Small intestine (tissue), 7 donors: ENCODE data around the gene CA6. TPM values are rescaled to one million over a fixed set of nuclear protein-coding genes. Genes with fewer than 3 reads are reported as not detected.
"Not testable (repeated sequence)": the region's sequence is repeated elsewhere in the genome, so short reads cannot be mapped to it uniquely, and the experiment has no call there.

Experiments used
- DNase-seq, 2 donors: peaks; one replicate each; pipeline versions ENCODE4 v3.0.0 to v3.0.0-alpha.2; 2013
- FAIRE-seq: peaks from 2 replicates; lab custom pipeline; 2012; peaks lifted over from hg19 to GRCh38; lab: Jason Lieb, UNC
- H3K27ac ChIP-seq, 3 donors: one replicate each; pipeline ENCODE4 v1.5.1; 2013; ENCODE audit warnings: low read length in 2 of 3, mild to moderate bottlenecking in 2 of 3, control low read depth in 1 of 3, inconsistent platforms in 1 of 3, low read depth in 1 of 3, moderate library complexity in 1 of 3
- H3K27me3 ChIP-seq, 3 donors: one replicate each; pipeline ENCODE4 v1.6.1; 2013; ENCODE audit warnings: low read length in 3 of 3, inconsistent platforms in 1 of 3; ENCODE audit not compliant: control insufficient read depth in 3 of 3, insufficient read depth in 3 of 3
- H3K36me3 ChIP-seq, 3 donors: one replicate each; pipeline ENCODE4 v1.6.1; 2013; ENCODE audit warnings: low read length in 3 of 3, inconsistent platforms in 1 of 3, low read depth in 1 of 3, mild to moderate bottlenecking in 1 of 3, moderate library complexity in 1 of 3; ENCODE audit not compliant: control insufficient read depth in 3 of 3, insufficient read depth in 2 of 3
- H3K4me1 ChIP-seq, 3 donors: one replicate each; pipeline ENCODE4 v1.6.1; 2013; ENCODE audit warnings: low read length in 2 of 3, inconsistent platforms in 1 of 3, low read depth in 1 of 3, mild to moderate bottlenecking in 1 of 3, moderate library complexity in 1 of 3; ENCODE audit not compliant: control insufficient read depth in 3 of 3, insufficient read depth in 2 of 3
- H3K4me3 ChIP-seq, 3 donors: one replicate each; pipeline ENCODE4 v1.5.1; 2013; ENCODE audit warnings: low read length in 3 of 3, control low read depth in 1 of 3, inconsistent platforms in 1 of 3, low read depth in 1 of 3, mild to moderate bottlenecking in 1 of 3, moderate library complexity in 1 of 3
- H3K9me3 ChIP-seq, 2 donors: one replicate each; pipeline ENCODE4 v1.6.1; 2013; ENCODE audit warnings: low read depth in 1 of 2, low read length in 1 of 2; ENCODE audit not compliant: control insufficient read depth in 2 of 2, insufficient read depth in 1 of 2
- WGBS, 3 donors: extraction: QIAGEN DNeasy Blood & Tissue Kit; methylation state at CpG; one replicate each; pipeline ENCODE4 v1.1.7; 2013; 5-methylcytosine and 5-hydroxymethylcytosine counted together
- polyA plus RNA-seq, 4 donors: library from polyadenylated mRNA; stranded (reverse) in 3 of 4; unstranded in 1 of 4; fragments of 200-250 nt in 3 of 4; fragments of 120-200 nt in 1 of 4; gene quantifications; one replicate each; pipeline versions ENCODE4 v1.2.1 to v1.2.3, GENCODE V29; 2013
- donor health status: healthy with polysubstance abuse.
- donor health status: control.
- donor health status: control.
- donor health status: Bipolar disorder and iron deficiency.
- donor health status: healthy.

The CA6 gene
- polyA plus RNA-seq, 4 donors = not detected

DNA sequence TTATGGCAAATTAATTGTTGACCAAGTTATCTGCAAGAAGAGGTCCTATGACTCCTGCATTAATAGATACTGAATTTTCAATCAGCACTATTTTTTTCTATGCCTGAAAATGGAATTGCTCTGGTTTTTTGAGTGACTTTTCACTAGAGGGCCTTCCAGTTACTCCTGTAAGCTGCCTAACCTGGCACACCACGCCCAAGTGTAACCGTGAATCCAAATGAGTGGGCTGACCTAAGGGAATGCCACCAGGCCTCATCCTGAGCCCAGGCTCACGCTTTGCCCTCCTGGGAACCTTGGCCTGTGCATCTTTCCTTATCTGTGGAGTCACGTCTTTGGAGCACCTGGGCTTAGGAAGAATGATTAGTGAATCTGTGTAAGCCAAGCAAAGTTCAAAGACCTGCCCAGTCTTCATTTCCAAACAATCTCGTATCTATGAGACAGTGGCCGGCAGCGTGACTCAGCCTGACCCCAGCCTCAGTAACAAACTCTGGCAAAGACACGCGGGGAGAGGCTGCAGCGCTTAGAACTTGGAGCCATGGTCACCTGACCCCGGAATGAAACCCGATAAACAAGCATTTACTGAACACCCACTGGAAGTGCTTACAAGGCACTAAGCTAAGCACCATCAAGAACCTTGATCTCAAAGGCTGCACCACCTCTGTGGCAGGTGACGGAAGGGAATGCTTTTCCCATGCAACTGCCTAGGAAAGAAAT is 48.5 kb downstream of the CA6 start:
- not testable (repeated sequence) for FAIRE-seq, H3K36me3 ChIP-seq, H3K27me3 ChIP-seq, H3K9me3 ChIP-seq, H3K4me3 ChIP-seq
- WGBS, 3 donors = 19 to 53% (median 43%) methylated on average over 10 to 12 of the region's 13 CpGs
- Histone ChIP-seq H3K27ac (peak overlapping the region in 2 of 3 donors; percentile 49 to 83), H3K4me1 (peaks cover 0 to 17% (median 0%) of the 10 kb centered on the region in 3 donors)
- DNase-seq = peak; percentile 76 to 85

DNA sequence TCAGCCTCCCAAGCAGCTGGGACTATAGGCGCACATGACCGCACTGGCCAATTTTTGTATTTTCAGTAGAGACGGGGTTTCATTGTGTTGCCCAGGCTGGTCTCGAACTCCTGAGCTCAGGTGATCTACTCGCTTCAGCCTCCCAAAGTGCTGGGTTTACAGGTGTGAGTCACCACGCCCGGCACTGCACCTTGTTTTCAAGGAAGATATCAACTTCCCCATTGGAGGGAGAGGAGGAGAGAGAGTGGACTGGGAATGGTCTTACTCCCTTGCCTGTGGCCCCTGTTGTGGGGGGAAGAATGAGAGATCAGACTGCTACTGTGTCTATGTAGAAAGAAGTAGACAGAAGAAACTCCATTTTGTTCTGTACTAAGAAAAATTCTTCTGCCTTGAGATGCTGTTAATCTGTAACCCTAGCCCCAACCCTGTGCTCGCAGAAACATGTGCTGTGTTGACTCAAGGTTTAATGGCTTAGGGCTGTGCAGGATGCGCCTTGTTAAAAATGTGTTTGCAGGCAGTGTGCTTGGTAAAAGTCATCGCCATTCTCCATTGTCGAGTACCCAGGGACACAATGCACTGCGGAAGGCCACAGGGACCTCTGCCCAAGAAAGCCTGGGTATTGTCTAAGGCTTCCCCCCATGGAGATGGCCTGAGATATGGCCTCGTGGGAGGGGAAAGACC is 56.0 kb downstream of the CA6 start:
- FAIRE-seq, H3K9me3 ChIP-seq, H3K27me3 ChIP-seq, H3K4me3 ChIP-seq: not testable (repeated sequence)
- Histone ChIP-seq H3K27ac (peak overlapping the region in 1 of 3 donors; percentile 86), H3K36me3 (peaks cover 0 to 28% (median 2%) of the 10 kb centered on the region in 3 donors), H3K4me1 (peaks cover 0 to 26% (median 0%) of the 10 kb centered on the region in 3 donors)
- WGBS, 3 donors = 79 to 83% (median 80%) methylated on average over 12 to 13 of the region's 13 CpGs
- peak in 1 of 2 donors; percentile 58 for DNase-seq

DNA sequence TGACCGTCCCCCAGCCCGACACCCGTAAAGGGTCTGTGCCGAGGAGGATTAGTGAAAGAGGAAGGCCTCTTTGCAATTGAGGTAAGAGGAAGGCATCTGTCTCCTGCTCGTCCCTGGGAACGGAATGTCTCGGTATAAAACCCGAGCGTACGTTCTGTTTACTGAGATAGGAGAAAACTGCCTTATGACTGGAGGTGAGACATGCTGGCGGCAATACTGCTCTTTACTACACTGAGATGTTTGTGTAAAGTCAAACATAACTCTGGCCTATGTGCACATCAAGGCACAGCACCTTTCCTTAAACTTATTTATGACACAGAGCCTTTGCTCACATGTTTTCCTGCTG is 56.5 kb downstream of the CA6 start:
- Histone ChIP-seq H3K36me3 (peaks cover 0 to 29% (median 2%) of the 10 kb centered on the region in 3 donors), H3K27ac (peak overlapping the region in 1 of 3 donors; percentile 62), H3K4me1 (peaks cover 0 to 26% (median 0%) of the 10 kb centered on the region in 3 donors)
- not testable (repeated sequence) for H3K9me3 ChIP-seq, FAIRE-seq, H3K27me3 ChIP-seq, H3K4me3 ChIP-seq
- DNase-seq = peak in 1 of 2 donors; percentile 48
- WGBS, 3 donors = 83 to 89% (median 88%) methylated on average over 11 of the region's 11 CpGs

DNA sequence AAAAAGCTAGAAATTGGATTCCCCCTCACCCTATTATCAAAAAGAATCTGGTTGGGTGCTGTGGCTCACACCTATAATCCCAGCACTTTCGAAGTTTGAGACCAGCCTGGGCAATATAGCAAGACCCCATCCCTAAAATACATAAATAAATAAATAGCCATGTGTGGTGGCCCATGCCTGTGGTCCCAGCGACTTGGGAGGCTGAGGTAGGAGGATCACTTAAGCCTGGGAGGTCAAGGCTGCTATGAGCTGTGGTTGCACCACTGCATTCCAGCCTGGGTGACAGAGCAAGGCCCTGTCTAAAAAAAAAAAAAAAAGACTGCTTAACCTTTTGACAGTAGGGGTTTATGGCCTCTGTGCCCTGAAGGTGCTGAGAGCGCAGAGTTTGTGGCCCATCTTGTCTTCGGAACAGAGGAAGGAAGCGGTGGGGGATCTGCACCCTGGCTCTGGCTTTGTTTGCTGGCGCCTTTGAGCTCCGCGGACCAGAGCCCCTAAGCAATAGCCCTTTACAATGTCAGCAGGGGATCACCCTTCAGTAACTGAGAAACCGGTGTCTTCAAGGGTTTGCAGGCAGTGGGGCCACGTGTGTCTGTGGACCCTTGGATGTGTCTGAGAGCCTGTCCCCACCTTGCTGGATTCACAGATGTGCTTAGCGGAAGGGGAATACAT is 58.5 kb downstream of the CA6 start:
- Histone ChIP-seq H3K9me3 (no peaks in the 10 kb centered on the region), H3K4me3 (no peak overlapping the region), H3K27ac (no peak overlapping the region), H3K4me1 (peaks cover 0 to 26% (median 0%) of the 10 kb centered on the region in 3 donors), H3K36me3 (peaks cover 0 to 42% (median 1%) of the 10 kb centered on the region in 3 donors), H3K27me3 (no peaks in the 10 kb centered on the region)
- 82 to 86% (median 82%) methylated on average over 11 of the region's 11 CpGs for WGBS, 3 donors
- no peak for DNase-seq
- no peak for FAIRE-seq

DNA sequence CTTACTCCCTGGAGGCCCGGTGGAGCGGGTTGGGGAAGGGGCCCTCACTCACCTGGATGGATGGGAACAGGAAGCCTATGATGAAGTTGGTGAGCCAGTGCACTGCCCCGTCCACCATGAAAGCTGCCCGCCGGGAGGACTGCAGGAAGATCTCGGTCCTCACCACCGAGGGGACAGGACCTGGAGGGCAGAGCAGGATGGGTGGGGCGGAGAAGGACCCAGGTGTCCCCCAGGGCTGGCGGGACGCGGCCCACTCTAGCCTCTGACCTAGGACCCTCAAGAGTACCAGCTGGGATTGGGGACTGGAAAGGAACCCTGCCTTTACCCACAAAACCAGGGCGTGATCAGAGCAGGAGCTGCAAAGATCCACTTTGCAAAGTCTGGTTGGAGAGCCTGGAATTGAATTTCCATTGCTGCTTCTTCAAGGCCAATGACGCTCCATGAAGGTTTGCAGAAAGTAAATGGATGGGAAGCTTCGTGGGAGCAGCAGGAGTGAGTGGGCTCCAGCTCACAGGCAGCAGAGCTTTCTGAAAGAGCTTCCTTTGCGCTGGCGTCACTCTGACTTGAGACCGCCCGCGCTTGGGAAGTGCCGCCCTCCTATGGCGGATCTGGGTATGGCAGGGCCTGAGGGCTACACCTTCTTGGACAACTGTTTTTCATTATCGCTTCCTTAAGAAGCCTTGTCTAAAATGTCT is 59.2 kb downstream of the CA6 start:
- WGBS, 3 donors = 54 to 56% (median 55%) methylated on average over 22 of the region's 22 CpGs
- H3K9me3 ChIP-seq = no peaks in the 10 kb centered on the region
- H3K27me3 ChIP-seq = no peaks in the 10 kb centered on the region
- peaks cover 0 to 43% (median 0%) of the 10 kb centered on the region in 3 donors for H3K36me3 ChIP-seq
- no peak overlapping the region for H3K4me3 ChIP-seq
- FAIRE-seq = no peak
- no peak overlapping the region for H3K27ac ChIP-seq
- peak; percentile 78 to 91 for DNase-seq
- H3K4me1 ChIP-seq = peaks cover 0 to 24% (median 0%) of the 10 kb centered on the region in 3 donors

DNA sequence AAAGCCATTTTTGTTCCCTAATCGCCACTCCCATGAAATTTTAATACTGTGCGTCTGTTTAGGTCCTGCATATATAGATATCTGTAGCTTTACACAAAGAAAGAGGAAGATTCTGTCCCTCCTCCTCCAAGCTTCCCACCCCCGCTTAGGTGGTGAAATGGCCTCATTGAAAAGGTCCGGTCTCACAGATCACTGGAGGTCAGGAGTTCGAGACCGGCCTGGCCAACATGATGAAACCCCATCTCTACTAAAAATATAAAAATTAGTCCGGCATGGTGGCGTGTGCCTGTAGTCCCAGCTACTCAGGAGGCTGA is 59.7 kb downstream of the CA6 start:
- peaks cover 0 to 46% (median 0%) of the 10 kb centered on the region in 3 donors for H3K36me3 ChIP-seq
- no peaks in the 10 kb centered on the region for H3K9me3 ChIP-seq
- no peaks in the 10 kb centered on the region for H3K27me3 ChIP-seq
- 55 to 68% (median 60%) methylated on average over 8 of the region's 8 CpGs for WGBS, 3 donors
- FAIRE-seq (no peak), DNase-seq (no peak)
- no peak overlapping the region for H3K4me3 ChIP-seq
- peaks cover 0 to 21% (median 0%) of the 10 kb centered on the region in 3 donors for H3K4me1 ChIP-seq
- no peak overlapping the region for H3K27ac ChIP-seq

DNA sequence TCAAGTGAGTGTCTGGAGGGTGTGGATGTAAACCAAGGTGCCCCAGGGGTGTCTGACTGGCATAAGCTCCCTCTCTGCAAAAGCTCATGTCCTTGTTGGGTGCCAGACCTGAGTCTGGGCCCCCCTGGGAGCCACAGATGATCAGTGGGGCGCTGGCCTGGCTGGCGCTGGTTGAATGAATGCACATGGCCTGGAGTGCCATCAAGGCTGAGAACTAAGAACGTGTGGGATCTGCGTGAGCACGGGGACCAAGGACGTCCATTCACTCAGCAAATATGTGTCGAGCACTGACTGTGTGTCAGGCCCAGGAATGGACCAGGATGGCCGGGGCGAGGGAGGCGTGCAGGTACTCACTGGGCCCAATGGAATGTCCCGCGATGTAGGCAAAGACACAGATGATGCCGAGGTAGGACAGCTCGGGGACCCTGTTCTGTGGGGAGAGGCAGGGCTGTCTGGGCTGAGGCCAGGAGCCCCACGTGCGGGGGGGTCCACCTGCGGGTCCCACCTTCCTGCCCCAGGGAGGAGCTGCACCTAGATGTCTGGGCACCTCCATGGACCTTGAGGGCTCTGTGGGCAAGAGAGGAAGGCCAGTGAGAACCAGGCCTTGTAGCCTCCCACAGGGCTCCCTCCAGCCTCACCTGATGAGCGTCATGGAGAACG is 61.4 kb downstream of the CA6 start:
- peaks cover 0 to 56% (median 0%) of the 10 kb centered on the region in 3 donors for H3K36me3 ChIP-seq
- FAIRE-seq (no peak), DNase-seq (no peak)
- H3K9me3 ChIP-seq = no peaks in the 10 kb centered on the region
- H3K27me3 ChIP-seq = no peaks in the 10 kb centered on the region
- peaks cover 0 to 10% (median 0%) of the 10 kb centered on the region in 3 donors for H3K4me1 ChIP-seq
- 93 to 94% (median 93%) methylated on average over 18 to 19 of the region's 19 CpGs for WGBS, 3 donors
- no peak overlapping the region for H3K4me3 ChIP-seq
- no peak overlapping the region for H3K27ac ChIP-seq
